ENCODE data around the gene PGPEP1.
"Not testable (repeated sequence)": the region's sequence is repeated elsewhere in the genome, so short reads cannot be mapped to it uniquely, and the experiment has no call there.

DNA sequence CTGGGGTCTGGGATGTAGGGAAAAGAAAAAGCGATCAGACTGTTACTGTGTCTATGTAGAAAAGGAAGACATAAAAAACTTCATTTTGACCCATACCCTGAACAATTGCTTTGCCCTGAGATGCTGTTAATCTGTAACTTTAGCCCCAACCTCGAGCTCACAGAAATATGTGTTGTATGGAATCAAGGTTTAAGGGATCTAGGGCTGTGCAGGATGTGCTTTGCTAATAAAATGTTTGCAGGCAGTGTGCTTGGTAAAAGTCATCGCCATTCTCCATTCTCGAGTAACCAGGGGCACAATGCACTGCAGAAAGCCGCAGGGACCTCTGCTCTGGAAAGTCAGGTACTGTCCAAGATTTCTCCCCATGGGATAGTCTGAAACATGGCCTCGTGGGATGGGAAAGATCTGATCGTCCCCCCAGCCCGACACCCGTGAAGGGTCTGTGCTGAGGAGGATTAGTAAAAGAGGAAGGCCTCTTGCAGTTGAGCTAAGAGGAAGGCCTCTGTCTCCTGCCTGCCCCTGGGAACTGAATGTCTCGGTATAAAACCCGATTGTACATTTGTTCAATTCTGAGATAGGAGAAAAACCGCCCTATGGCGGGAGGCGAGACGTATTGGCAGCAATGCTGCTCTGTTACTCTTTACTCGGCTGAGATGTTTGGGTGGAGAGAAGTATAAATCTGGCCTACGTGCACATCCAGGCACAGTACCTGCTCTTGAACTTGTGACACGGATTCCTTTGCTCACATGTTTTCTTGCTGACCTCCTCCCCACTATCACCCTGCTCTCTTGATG is 62.3 kb downstream of the PGPEP1 start:
- TF ChIP-seq, protein P1, sequence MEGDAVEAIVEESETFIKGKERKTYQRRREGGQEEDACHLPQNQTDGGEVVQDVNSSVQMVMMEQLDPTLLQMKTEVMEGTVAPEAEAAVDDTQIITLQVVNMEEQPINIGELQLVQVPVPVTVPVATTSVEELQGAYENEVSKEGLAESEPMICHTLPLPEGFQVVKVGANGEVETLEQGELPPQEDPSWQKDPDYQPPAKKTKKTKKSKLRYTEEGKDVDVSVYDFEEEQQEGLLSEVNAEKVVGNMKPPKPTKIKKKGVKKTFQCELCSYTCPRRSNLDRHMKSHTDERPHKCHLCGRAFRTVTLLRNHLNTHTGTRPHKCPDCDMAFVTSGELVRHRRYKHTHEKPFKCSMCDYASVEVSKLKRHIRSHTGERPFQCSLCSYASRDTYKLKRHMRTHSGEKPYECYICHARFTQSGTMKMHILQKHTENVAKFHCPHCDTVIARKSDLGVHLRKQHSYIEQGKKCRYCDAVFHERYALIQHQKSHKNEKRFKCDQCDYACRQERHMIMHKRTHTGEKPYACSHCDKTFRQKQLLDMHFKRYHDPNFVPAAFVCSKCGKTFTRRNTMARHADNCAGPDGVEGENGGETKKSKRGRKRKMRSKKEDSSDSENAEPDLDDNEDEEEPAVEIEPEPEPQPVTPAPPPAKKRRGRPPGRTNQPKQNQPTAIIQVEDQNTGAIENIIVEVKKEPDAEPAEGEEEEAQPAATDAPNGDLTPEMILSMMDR (IDR thresholded peaks at IDR 0.05), result not testable (repeated sequence)
- not testable (repeated sequence) for TF ChIP-seq POLR2A (IDR thresholded peaks at IDR 0.05)

Data from testis (tissue), 2 donors.